DND-41 (cell line): ENCODE results near the gene GTSF1L.
A peak's percentile ranks its signal among the peaks of the same experiment; 100 is the strongest.

Experiments
- ATAC-seq: fragments of 200-7000 bp; cut with Tn5 transposase; 3 replicates; pipeline ENCODE4 v1.9.1; 2021; ENCODE audit warnings: low read depth; ENCODE audit not compliant: insufficient read depth
- DNase-seq: peaks from one replicate; pipeline ENCODE4 v3.0.0-alpha.2; 2020
- H2AFZ ChIP-seq: 2 replicates; pipeline ENCODE4 v1.6.0; 2012; ENCODE audit warnings: low read depth, low read length
- H3K27ac ChIP-seq: 2 replicates; pipeline ENCODE4 v1.5.1; 2012; ENCODE audit warnings: low read length, inconsistent platforms
- H3K27me3 ChIP-seq: fragments of 200-600 bp; sonication (generic); 2 replicates; pipeline ENCODE4 v1.6.0; 2012; ENCODE audit warnings: low read length, mild to moderate bottlenecking, inconsistent platforms; ENCODE audit not compliant: insufficient read depth, poor library complexity
- H3K36me3 ChIP-seq: 2 replicates; pipeline ENCODE4 v1.5.1; 2012; ENCODE audit warnings: low read length, inconsistent platforms; ENCODE audit not compliant: insufficient read depth
- H3K4me1 ChIP-seq: 2 replicates; pipeline ENCODE4 v1.5.1; 2012; ENCODE audit warnings: mild to moderate bottlenecking, low read length; ENCODE audit not compliant: insufficient read depth
- H3K4me2 ChIP-seq: 2 replicates; pipeline ENCODE4 v1.6.0; 2012; ENCODE audit warnings: mild to moderate bottlenecking, moderate library complexity, low read length, inconsistent platforms; ENCODE audit not compliant: insufficient read depth
- H3K4me3 ChIP-seq, 2 experiments: fragments of 200-600 bp in 1 of 2; shearing (Covaris generic) in 1 of 2; 2 replicates each; pipeline ENCODE4 v1.5.1; 2012 to 2016; ENCODE audit warnings: inconsistent platforms in 2 of 2, low read length in 2 of 2, mild to moderate bottlenecking in 2 of 2, low read depth in 1 of 2, moderate library complexity in 1 of 2
- H3K79me2 ChIP-seq: 2 replicates; pipeline ENCODE4 v1.6.0; 2012; ENCODE audit warnings: low read length, inconsistent platforms; ENCODE audit not compliant: insufficient read depth
- H3K9ac ChIP-seq: 2 replicates; pipeline ENCODE4 v1.6.0; 2012; ENCODE audit warnings: low read depth, mild to moderate bottlenecking, inconsistent platforms, low read length, moderate library complexity
- H3K9me3 ChIP-seq: 2 replicates; pipeline ENCODE4 v1.5.1; 2012; ENCODE audit warnings: low read length, moderate library complexity, mild to moderate bottlenecking, inconsistent platforms; ENCODE audit not compliant: insufficient read depth, severe bottlenecking
- H4K20me1 ChIP-seq: 2 replicates; pipeline ENCODE4 v1.6.0; 2012; ENCODE audit warnings: low read length; ENCODE audit not compliant: insufficient read depth
- EZH2 ChIP-seq: IDR thresholded peaks from 3 replicates; pipeline ENCODE4 v1.6.1; 2012; ENCODE audit warnings: borderline replicate concordance, low read depth, mild to moderate bottlenecking, moderate library complexity, low read length, inconsistent platforms; ENCODE audit not compliant: severe bottlenecking
- TF ChIP-seq, protein P1 (sequence below): IDR thresholded peaks from 2 replicates; pipeline ENCODE4 v1.5.1; 2012; ENCODE audit warnings: borderline replicate concordance, low read length, moderate library complexity, mild to moderate bottlenecking; ENCODE audit not compliant: poor library complexity, severe bottlenecking; ENCODE audit errors: extremely low read depth

Gene GTSF1L

DNA sequence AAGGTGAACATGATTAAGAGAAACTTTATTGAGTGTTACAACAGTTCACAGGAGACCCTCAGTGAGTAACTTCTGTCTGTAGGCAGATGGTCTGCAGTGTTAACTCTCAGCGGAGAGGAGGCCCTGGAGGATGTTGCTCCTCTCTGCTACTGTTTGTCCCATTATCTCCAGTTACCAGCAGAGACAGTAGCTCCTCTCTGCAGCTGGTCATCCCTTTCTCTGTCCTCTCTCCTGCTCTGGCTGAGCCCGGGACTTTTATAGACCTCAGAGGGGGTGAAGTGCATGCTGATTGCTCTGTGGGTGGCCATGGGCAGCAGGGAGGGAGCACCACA lies 5.7 kb downstream of the GTSF1L start:
- no peaks in the 10 kb centered on the region for H3K9me3 ChIP-seq
- H3K27me3 ChIP-seq, result no peaks in the 10 kb centered on the region
- TF ChIP-seq, protein P1, sequence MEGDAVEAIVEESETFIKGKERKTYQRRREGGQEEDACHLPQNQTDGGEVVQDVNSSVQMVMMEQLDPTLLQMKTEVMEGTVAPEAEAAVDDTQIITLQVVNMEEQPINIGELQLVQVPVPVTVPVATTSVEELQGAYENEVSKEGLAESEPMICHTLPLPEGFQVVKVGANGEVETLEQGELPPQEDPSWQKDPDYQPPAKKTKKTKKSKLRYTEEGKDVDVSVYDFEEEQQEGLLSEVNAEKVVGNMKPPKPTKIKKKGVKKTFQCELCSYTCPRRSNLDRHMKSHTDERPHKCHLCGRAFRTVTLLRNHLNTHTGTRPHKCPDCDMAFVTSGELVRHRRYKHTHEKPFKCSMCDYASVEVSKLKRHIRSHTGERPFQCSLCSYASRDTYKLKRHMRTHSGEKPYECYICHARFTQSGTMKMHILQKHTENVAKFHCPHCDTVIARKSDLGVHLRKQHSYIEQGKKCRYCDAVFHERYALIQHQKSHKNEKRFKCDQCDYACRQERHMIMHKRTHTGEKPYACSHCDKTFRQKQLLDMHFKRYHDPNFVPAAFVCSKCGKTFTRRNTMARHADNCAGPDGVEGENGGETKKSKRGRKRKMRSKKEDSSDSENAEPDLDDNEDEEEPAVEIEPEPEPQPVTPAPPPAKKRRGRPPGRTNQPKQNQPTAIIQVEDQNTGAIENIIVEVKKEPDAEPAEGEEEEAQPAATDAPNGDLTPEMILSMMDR, result no peak
- no peak for TF ChIP-seq EZH2
- no peak overlapping the region for H3K9ac ChIP-seq
- no peaks in the 10 kb centered on the region for H3K79me2 ChIP-seq
- ATAC-seq, result no peak
- H3K36me3 ChIP-seq, result peaks cover 18% of the 10 kb centered on the region
- H3K4me3 ChIP-seq, result no peak overlapping the region
- peaks cover 10% of the 10 kb centered on the region for H4K20me1 ChIP-seq
- DNase-seq, result no peak
- H3K4me1 ChIP-seq, result no peaks in the 10 kb centered on the region
- no peak overlapping the region for H3K27ac ChIP-seq
- no peak overlapping the region for H3K4me2 ChIP-seq
- no peak overlapping the region for H2AFZ ChIP-seq

DNA sequence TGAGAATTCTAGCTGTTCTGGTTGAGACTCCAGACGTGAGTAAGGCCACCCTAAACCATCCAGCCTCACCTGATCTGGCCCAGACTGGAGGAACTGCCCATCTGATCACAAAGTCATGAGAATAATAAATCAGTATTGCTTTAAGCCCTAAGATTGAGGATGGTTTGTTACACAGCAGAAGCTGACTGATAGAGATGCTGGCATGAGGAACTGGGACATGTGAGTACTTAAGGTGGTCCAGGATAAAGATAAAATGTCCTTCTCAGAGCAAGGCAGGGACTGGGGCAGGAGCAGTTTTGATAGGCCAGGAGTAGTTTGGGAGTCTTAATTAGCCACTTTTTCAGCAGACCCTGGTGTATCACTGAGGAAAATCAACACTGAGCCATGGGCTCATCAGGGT lies 6.8 kb downstream of the GTSF1L start:
- no peak overlapping the region for H3K27ac ChIP-seq
- no peak overlapping the region for H3K9ac ChIP-seq

DNA sequence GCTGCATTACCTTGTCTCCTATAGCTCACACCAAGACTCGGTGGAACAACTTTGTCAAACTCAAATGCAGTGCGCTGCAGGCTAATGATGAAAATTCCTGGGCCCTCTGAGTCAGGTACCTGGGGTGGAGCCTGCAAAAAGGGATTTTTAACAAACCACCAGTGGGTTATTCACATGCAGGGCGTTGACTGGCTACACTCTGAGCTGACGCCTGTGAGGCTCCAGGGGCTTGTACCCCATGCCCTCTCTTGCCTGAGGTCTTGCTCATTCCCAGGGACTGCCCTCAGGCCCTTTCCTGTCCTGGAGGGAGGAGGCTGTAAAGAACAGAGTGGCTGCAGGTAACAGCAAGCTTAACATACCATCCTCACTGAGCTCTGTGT lies 9.2 kb downstream of the GTSF1L start:
- DNase-seq (no peak), ATAC-seq (peak; percentile 13; the same call in 1 of the 3 replicates)
- Histone ChIP-seq H3K36me3 (peaks cover 52% of the 10 kb centered on the region), H3K27ac (no peak overlapping the region), H3K9me3 (no peaks in the 10 kb centered on the region), H4K20me1 (peaks cover 34% of the 10 kb centered on the region), H3K79me2 (no peaks in the 10 kb centered on the region), H2AFZ (no peak overlapping the region), H3K27me3 (no peaks in the 10 kb centered on the region), H3K4me2 (no peak overlapping the region), H3K9ac (no peak overlapping the region), H3K4me1 (no peaks in the 10 kb centered on the region), H3K4me3 (no peak overlapping the region)
- TF ChIP-seq EZH2, result no peak
- TF ChIP-seq, protein P1, result no peak

More for the DNA sequence above, 6.8 kb downstream of the GTSF1L start:
- ATAC-seq (no peak), DNase-seq (no peak)
- Histone ChIP-seq H2AFZ (no peak overlapping the region), H3K27me3 (no peaks in the 10 kb centered on the region), H3K4me1 (no peaks in the 10 kb centered on the region), H3K4me3 (no peak overlapping the region), H3K79me2 (no peaks in the 10 kb centered on the region), H3K36me3 (peaks cover 29% of the 10 kb centered on the region), H3K9me3 (no peaks in the 10 kb centered on the region), H3K4me2 (no peak overlapping the region), H4K20me1 (peaks cover 21% of the 10 kb centered on the region)
- no peak for TF ChIP-seq EZH2
- TF ChIP-seq, protein P1, result no peak
